Cardiac fibroblast (primary cell): Measurements from ENCODE around the gene CEACAM19.
A peak's percentile ranks its signal among the peaks of the same experiment; 100 is the strongest.
"Not testable (repeated sequence)": the region's sequence is repeated elsewhere in the genome, so short reads cannot be mapped to it uniquely, and the experiment has no call there.

Source experiments
- DNase-seq, 2 donors: peaks; one replicate each; pipeline versions ENCODE4 v3.0.0 to v3.0.0-alpha.2; 2010; ENCODE audit warnings: low read depth in 2 of 2
- H3K4me3 ChIP-seq, 2 donors: replicated peaks in 1 of 2; 1 replicate in 1 of 2; 2 replicates in 1 of 2; pipeline ENCODE4 v1.5.1; 2011; ENCODE audit warnings: low read depth in 2 of 2, low read length in 2 of 2, mild to moderate bottlenecking in 2 of 2, moderate library complexity in 1 of 2
- TF ChIP-seq, protein P1 (sequence below): IDR thresholded peaks from one replicate; pipeline ENCODE4 v1.5.1; 2011; ENCODE audit warnings: low read depth, mild to moderate bottlenecking, low read length, inconsistent platforms

CEACAM19 gene

DNA sequence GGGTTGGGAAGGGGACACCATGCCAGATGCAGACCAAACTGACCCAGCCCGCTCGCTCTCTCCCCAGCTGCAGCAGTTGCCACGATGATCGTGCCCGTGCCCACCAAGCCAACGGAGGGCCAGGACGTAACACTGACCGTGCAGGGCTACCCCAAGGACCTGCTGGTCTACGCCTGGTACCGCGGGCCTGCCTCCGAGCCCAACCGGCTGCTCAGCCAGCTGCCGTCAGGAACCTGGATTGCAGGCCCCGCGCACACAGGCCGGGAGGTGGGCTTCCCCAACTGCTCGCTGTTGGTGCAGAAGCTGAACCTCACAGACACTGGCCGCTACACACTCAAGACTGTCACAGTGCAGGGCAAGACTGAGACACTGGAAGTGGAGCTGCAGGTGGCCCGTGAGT, 36.5 kb downstream of the CEACAM19 start:
- no peak overlapping the region for H3K4me3 ChIP-seq
- DNase-seq = no peak
- TF ChIP-seq, protein P1, sequence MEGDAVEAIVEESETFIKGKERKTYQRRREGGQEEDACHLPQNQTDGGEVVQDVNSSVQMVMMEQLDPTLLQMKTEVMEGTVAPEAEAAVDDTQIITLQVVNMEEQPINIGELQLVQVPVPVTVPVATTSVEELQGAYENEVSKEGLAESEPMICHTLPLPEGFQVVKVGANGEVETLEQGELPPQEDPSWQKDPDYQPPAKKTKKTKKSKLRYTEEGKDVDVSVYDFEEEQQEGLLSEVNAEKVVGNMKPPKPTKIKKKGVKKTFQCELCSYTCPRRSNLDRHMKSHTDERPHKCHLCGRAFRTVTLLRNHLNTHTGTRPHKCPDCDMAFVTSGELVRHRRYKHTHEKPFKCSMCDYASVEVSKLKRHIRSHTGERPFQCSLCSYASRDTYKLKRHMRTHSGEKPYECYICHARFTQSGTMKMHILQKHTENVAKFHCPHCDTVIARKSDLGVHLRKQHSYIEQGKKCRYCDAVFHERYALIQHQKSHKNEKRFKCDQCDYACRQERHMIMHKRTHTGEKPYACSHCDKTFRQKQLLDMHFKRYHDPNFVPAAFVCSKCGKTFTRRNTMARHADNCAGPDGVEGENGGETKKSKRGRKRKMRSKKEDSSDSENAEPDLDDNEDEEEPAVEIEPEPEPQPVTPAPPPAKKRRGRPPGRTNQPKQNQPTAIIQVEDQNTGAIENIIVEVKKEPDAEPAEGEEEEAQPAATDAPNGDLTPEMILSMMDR = no peak

DNA sequence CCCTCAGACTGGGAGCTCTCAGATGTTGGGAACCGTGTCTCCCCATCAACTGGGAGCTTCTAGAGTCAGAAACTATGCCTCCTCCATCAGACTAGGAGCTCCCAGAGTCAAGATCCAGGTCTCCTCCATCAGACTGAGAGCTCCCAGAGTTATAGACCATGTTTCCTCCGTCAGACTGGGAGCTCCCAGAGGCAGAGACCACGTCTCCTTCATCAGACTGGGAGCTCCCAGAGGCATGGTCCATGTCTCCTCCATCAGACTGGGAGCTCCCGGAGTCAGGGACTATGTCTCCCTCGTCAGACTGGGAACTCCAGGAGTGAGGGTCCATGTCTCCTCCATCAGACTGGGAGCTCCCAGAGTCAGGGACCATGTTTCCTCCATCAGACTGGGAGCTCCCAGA, 37.7 kb downstream of the CEACAM19 start:
- TF ChIP-seq, protein P1 = no peak

DNA sequence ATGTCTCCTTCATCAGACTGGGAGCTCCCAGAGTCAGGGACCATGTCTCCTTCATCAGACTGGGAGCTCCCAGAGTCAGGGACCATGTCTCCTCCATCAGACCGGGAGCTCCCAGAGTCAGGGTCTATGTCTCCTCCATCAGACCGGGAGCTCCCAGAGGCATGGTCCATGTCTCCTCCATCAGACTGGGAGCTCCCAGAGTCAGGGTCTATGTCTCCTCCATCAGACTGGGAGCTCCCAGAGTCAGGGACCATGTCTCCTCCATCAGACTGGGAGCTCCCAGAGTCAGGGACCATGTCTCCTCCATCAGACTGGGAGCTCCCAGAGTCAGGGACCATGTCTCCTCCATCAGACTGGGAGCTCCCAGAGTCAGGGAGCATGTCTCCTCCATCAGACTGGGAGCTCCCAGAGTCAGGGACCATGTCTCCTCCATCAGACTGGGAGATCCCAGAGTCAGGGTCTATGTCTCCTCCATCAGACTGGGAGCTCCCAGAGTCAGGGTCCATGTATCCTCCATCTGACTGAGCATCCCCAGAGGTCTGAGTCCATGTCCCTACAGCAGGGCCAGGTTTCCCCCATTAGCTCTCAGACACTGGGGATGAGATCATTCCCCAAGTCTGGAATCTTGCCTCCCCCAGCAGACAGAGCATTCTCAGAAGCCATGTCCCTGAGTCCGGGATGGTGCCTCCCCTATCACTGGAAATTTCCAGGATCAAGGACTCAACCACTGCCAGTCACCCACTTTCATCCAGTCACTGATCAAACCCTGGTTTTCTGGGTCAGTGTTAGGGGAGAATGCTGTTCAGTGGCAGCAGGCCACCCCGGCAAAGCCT, 38.4 kb downstream of the CEACAM19 start:
- not testable (repeated sequence) for H3K4me3 ChIP-seq, DNase-seq

More for the DNA sequence above, 37.7 kb downstream of the CEACAM19 start:
- no peak for DNase-seq
- no peak overlapping the region for H3K4me3 ChIP-seq

GRCh38 chr19:44710483-44710882, 39.2 kb downstream of the CEACAM19 start:
- H3K4me3 ChIP-seq = no peak overlapping the region
- DNase-seq = no peak
- TF ChIP-seq, protein P1 = no peak

GRCh38 chr19:44712864-44713515, 41.7 kb downstream of the CEACAM19 start:
- TF ChIP-seq, protein P1 = no peak
- H3K4me3 ChIP-seq = no peak overlapping the region
- peak in 1 of 2 donors; percentile 22 for DNase-seq

DNA sequence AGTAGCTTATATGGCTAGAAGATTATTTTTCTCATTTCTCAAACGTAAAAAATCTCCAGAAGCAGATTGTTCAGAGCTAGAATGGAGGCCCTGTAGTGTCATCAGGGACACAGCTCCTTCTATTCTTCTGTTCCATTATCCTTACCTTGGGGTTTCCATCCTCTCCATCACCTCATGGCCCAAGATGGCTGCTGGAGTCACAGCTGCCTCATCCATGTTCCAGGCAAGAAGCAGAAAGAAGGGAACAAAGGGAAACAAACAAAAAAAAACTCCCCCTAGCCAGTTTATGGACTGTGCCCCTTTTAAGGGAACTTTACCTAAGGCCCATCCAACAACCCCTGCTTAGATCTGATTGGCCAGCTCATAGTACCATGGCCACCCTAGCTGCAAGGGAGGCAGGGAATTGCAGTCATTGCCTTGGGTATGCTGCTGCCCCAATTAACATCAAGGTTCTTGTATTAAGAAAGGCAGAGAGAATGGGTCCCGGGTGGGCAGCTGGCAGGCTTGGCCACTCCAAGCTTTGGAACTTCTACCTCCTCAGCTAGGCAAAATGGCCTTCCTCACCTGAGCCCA, 43.4 kb downstream of the CEACAM19 start:
- H3K4me3 ChIP-seq = no peak overlapping the region
- DNase-seq = no peak
- TF ChIP-seq, protein P1 = no peak

- H3K4me3 ChIP-seq = no peak overlapping the region
- no peak for DNase-seq
- TF ChIP-seq, protein P1 = no peak
Observed at GRCh38 chr19:44717603-44718002, 46.3 kb downstream of the CEACAM19 start.
